ENCODE data around the gene KBTBD8.

Gene KBTBD8

DNA sequence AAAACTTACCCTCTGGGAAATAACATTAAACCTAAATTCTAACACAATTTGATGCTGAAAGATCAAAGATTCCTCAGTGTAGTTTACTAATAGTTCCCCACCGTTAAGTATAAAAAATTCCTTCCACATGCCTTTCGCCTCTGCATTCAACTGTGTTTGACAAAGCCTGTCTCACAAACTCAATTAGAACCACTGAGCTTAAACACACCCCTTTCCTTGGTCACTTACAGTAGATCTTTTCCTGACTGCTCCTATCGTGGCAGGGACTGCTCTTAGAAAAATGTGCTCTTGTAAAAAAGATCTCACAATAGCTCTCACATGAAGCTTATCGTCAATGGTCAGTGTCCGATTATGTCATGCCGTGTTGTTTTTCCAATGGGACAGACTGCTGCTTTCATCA lies 8.9 kb upstream of the KBTBD8 start:
- TF ChIP-seq, protein P1, sequence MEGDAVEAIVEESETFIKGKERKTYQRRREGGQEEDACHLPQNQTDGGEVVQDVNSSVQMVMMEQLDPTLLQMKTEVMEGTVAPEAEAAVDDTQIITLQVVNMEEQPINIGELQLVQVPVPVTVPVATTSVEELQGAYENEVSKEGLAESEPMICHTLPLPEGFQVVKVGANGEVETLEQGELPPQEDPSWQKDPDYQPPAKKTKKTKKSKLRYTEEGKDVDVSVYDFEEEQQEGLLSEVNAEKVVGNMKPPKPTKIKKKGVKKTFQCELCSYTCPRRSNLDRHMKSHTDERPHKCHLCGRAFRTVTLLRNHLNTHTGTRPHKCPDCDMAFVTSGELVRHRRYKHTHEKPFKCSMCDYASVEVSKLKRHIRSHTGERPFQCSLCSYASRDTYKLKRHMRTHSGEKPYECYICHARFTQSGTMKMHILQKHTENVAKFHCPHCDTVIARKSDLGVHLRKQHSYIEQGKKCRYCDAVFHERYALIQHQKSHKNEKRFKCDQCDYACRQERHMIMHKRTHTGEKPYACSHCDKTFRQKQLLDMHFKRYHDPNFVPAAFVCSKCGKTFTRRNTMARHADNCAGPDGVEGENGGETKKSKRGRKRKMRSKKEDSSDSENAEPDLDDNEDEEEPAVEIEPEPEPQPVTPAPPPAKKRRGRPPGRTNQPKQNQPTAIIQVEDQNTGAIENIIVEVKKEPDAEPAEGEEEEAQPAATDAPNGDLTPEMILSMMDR (IDR thresholded peaks at IDR 0.05) = no peak
- H3K36me3 ChIP-seq = no peaks in the 10 kb centered on the region
- H3K4me1 ChIP-seq (ENCODE audit: control insufficient read depth in 1 of 2, insufficient read depth in 1 of 2, low read depth in 1 of 2, low read length in 1 of 2) = no peaks in the 10 kb centered on the region
- no peaks in the 10 kb centered on the region for H3K9me3 ChIP-seq
- no peak overlapping the region for H3K27ac ChIP-seq
- peaks cover 15% of the 10 kb centered on the region for H3K27me3 ChIP-seq
- H3K4me3 ChIP-seq (ENCODE audit: low read depth in 1 of 2, low read length in 1 of 2) = no peak overlapping the region

DNA sequence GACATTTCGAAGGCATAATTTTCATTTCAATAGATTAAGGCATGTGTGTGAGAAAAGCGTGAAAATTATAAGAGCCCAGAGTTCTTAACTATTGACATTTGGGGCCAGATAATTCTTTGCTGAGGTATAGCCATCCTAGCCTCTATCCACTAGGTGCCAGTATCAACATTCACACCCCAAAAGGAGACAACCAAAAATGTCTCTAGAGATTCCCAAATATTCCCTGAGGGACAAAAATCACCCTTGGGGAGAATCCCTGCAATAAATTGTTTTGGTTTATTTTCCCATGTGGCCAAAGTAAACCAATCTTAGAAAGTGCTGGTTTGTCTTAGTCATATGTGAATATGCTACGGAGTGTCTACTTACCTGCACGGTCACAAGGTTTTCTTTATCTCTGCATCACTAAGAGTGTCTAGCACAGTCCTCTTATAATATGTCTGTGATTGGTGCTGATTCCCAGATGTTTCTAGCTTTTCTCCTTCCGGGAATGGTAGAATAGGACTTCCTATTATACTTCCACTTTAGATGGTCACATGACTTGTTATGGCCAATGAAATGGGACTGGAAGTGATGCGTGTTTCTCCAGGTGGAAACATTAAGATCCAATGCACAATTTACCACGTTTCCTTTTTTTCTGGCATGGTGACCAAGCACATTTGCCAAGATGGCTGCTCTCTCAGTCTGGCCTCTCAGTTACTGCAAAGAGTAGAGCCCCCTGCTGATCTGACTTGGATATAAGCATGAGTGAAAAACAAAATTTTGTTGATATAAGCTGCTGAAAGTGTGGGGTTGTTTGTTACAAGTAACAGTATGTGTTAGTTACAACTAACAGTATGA lies 8.0 kb upstream of the KBTBD8 start:
- Histone ChIP-seq H3K9me3 (no peaks in the 10 kb centered on the region), H3K36me3 (no peaks in the 10 kb centered on the region), H3K4me3 (ENCODE audit: low read depth in 1 of 2, low read length in 1 of 2) (no peak overlapping the region), H3K27me3 (peaks cover 16% of the 10 kb centered on the region), H3K4me1 (ENCODE audit: control insufficient read depth in 1 of 2, insufficient read depth in 1 of 2, low read depth in 1 of 2, low read length in 1 of 2) (no peaks in the 10 kb centered on the region), H3K27ac (no peak overlapping the region)
- TF ChIP-seq, protein P1 (IDR thresholded peaks at IDR 0.05) = no peak

DNA sequence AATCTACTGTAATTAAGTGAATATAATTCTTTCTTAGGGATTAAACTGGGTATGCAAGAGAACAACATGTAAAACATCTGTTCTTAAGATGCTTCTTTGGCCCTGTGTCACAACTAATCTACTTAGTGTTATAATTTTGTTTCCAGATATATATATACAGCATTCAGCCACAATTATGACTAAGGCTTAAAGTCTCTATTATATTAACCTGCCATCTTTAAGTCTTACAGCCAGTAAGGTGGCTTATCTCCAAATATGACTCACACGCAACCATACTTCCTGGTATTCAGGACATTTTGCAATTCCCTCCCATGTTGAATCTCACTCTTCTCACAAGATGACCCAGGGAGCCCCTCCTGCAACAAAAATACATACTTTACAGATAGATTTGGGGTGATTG lies 6.6 kb upstream of the KBTBD8 start:
- Histone ChIP-seq H3K4me1 (ENCODE audit: control insufficient read depth in 1 of 2, insufficient read depth in 1 of 2, low read depth in 1 of 2, low read length in 1 of 2) (no peaks in the 10 kb centered on the region), H3K27ac (no peak overlapping the region), H3K9me3 (no peaks in the 10 kb centered on the region), H3K36me3 (no peaks in the 10 kb centered on the region), H3K27me3 (peaks cover 24% of the 10 kb centered on the region), H3K4me3 (ENCODE audit: low read depth in 1 of 2, low read length in 1 of 2) (no peak overlapping the region)
- TF ChIP-seq, protein P1 (IDR thresholded peaks at IDR 0.05) = no peak

DNA sequence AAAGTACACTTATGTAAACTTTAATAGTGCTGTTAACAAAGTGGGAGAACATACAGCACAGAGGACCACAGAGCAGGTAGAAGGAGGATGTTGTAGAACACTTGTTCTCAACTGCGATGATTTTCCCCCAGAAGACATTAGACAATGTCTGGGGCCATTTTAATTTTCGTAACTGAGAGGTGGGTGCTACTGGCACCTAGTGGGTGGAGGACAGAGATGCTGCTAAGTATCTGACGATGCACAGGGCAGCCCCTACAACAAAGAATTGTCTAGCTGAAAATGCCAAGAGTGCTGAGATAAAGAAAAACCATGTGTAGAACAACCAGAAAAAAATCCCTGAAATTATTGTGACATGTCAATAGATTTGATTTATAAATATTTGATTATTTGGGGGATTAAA lies 5.0 kb upstream of the KBTBD8 start:
- H3K27ac ChIP-seq = no peak overlapping the region
- H3K4me1 ChIP-seq (ENCODE audit: control insufficient read depth in 1 of 2, insufficient read depth in 1 of 2, low read depth in 1 of 2, low read length in 1 of 2) = peaks cover 5 to 9% of the 10 kb centered on the region in 2 experiments
- H3K9me3 ChIP-seq = no peaks in the 10 kb centered on the region
- no peaks in the 10 kb centered on the region for H3K36me3 ChIP-seq
- TF ChIP-seq, protein P1 (IDR thresholded peaks at IDR 0.05) = no peak
- peaks cover 24% of the 10 kb centered on the region for H3K27me3 ChIP-seq
- H3K4me3 ChIP-seq (ENCODE audit: low read depth in 1 of 2, low read length in 1 of 2) = no peak overlapping the region

DNA sequence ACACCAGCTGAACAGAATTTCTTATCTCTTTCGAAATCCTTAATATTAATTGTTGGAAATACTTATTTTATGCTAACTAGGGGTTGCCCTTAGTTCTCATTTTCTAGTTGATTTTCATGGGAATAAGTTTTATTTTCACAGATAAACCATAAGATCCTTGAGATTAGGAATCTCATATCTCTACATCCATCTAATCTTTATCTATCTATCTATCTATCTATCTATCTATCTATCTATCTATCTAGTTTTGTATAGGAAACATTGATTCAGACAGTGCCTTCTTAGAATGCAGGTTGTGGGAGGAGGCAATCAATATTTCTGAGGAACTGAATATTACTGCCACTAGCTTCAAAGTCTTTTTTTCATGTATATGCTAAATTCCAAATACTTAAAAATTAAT lies 3.5 kb upstream of the KBTBD8 start:
- peaks cover 13 to 23% of the 10 kb centered on the region in 2 experiments for H3K4me1 ChIP-seq (ENCODE audit: control insufficient read depth in 1 of 2, insufficient read depth in 1 of 2, low read depth in 1 of 2, low read length in 1 of 2)
- TF ChIP-seq, protein P1 (IDR thresholded peaks at IDR 0.05) = no peak
- no peak overlapping the region for H3K4me3 ChIP-seq (ENCODE audit: low read depth in 1 of 2, low read length in 1 of 2)
- no peak overlapping the region for H3K27ac ChIP-seq
- no peaks in the 10 kb centered on the region for H3K36me3 ChIP-seq
- no peaks in the 10 kb centered on the region for H3K9me3 ChIP-seq
- H3K27me3 ChIP-seq = peaks cover 24% of the 10 kb centered on the region

All from neutrophil (primary cell).